SKM-1 treated with dmso at 0.1 percent for 144 hours (cell line): ENCODE results near the gene SYNJ2.

Experiments used
- DNase-seq: peaks from one replicate; lab custom pipeline; 2025; ENCODE audit not compliant: unreplicated experiment; lab: John Stamatoyannopoulos, UW

SYNJ2 gene

DNA sequence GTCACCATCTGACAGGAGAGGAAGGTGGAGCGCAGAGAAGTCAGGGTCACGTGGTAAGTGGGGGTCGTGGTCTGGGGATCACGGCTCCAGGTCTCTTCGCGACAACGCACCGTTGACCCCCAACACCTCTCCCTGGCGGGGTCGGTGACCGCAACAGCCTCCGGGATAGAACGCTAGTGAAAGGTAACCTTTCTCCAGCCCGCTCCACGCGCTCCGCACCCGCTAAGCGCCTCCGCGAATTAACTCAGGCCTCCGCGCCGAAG lies 600 bp upstream of the SYNJ2 start:
- no peak for DNase-seq

DNA sequence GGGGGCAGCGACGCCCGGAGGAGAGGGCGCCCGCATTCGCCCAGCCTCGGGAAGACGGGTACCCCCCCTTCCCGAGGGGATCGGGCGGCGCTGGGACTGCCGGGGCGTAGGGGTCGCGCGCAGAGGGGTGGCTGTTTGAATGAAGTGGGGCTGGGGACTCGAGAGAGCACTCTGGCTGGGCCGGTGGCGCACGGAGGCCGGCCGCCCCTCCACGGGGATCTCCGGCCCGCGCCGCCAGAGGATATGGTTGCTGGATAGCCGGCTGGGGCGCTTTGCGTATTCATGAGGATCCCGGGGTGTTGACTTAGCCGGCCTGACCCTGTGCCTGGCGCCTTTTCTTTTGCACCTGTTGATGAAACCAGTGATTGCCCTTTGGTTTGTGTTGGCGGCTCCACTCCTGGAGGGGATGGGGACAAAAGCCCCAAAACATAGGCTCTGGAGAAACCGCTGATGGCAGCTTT lies 469 bp downstream of the SYNJ2 start:
- DNase-seq, result no peak

DNA sequence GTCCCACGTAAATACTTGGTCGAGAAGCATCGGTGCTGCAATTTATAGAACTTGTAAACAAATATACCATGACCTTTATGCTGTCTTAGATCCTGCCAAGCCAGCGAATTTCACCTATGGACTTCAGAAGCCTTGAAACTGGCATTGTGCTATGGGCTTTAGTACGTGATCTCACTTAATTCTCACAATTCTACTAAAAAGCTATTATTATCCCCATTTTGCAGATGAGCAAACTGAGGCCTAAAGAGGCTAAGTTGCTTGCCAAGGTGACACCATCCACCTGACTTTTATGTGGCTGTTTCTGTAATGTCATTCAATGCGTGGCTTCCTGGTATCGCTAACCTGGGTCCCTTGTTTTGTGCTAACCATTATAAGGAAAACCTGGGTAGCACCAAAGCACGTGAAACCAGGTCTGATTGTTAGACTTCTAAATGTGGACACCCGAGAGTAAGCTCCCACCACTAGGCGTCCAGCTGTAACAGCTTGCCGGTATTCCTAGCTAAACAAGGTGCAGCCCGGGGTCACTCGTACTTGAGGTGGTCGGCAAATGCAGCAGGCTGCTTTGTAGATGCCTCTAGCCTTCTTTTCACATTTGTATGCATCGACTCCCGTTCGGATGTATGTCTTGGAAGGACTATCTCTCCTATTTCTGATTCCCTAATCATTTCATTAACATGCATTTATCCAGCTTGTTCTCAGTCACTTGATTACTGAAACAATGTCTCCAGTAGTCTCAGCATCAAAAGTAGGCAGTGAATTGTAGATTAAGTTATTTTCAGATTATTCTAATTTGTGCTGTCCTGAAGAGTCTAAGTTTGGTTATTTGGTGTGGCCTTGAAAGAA lies 1.1 kb downstream of the SYNJ2 start:
- DNase-seq, result no peak

DNA sequence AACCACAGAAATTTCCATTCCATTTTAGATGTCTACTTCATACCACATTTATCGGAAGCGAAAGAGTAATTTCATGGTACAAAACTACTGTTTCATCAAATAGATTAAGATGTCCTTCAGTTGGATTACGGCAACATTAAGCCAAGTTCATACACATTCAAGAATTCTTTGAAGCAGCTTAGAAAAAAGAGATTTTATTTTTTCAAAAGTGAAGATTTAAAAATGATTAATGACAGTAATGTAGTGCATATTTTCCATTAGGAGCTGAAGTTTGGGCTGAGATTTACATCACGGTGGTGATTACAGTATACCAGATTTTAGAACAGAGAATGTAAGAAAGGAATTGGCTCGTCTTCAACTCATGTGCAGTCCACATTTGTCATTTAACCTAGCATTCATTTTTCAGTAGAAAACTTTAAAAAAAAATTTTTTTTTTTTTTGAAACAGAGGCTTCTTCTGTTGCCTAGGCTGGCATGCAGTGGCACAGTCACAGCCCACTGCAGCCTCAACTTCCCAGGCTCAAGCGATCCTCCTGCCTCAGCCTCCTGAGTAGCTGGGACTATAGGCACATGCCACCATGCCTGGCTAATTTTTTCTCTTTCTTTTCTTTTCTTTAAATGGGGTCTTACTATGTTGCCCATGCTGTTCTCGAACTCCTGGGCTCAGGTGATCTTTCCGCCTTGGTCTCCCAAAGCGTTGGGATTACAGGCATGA lies 1.9 kb downstream of the SYNJ2 start:
- no peak for DNase-seq

DNA sequence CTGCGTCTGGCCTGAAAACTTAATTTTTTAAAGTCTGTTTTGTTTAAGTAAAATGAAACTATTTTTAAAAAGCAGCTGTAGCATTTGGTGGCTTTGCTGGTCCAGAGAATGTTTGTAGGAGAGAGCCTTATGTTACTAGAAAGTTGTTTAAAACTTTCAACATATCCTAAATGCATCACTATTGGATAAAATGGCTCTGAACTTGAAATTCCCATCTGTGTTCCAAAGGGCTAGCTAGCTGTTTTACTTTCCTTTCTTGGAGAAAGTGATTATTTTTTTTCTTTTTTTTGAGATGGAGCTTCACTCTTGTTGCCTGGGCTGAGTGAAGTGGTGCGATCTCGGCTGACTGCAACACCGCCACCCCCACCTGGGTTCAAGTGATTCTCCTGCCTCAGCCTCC lies 2.5 kb downstream of the SYNJ2 start:
- DNase-seq, result no peak

DNA sequence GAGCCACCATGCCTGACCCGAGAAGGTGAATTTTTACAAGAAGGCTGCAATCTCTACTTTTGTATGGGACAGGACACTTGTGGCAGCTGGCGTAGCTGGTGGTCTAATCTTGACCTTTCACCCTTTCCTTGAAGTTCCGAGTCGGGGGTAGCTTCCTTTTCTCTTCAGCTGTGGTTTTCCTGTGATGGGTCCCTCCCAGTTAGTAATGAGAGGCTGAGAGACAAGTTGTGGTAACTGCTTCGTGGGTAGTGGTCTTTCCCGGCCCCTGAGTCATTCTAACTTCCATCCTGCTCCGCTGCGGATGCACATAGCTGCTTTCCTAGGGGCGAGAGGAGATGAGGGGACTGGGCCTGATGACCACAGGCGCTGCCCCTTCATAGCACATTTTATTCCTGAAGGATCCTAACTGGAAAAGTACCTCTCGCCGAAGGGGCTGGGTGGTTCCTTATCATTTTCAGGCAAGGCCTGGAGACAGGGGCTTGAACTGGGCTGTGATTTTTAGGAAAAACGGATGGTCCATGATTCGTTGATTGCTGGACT lies 3.1 kb downstream of the SYNJ2 start:
- no peak for DNase-seq

DNA sequence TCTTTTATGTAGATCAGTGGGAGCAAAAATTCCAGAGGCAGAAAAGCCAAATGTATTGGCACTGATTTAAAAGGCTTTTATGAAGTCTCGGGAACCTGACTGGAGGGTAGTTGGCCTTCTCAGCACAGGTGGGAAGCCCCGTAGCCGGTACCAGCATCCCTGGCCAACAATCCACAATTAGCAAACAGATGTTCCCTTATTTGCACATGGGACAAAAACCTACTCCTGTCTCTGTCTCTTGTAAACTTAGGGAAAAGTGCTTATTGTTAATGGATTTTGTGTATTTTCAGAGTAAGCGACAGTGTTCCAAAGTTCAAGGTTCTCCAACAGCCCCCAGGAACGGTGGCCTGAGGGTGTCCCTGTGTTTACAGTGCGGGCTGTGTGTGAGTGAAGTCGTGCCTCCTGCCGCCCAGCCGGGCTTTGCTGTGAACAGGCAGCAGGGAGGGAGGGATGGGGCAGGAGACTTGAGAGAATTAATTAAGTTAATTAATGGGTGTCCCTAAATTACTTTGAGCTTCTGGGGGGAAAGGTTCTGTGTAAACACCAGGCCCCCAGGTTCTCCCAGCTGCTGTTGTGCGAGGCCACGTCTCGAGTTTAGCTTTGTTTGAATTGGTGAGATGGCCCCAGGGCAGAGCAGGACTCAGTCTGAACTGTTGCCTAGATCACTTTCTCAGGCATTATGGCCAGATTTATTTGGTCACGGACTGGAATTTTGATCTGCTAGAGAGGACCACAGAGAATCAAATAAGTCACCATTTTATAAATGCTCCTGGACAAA lies 3.9 kb downstream of the SYNJ2 start:
- DNase-seq, result no peak

DNA sequence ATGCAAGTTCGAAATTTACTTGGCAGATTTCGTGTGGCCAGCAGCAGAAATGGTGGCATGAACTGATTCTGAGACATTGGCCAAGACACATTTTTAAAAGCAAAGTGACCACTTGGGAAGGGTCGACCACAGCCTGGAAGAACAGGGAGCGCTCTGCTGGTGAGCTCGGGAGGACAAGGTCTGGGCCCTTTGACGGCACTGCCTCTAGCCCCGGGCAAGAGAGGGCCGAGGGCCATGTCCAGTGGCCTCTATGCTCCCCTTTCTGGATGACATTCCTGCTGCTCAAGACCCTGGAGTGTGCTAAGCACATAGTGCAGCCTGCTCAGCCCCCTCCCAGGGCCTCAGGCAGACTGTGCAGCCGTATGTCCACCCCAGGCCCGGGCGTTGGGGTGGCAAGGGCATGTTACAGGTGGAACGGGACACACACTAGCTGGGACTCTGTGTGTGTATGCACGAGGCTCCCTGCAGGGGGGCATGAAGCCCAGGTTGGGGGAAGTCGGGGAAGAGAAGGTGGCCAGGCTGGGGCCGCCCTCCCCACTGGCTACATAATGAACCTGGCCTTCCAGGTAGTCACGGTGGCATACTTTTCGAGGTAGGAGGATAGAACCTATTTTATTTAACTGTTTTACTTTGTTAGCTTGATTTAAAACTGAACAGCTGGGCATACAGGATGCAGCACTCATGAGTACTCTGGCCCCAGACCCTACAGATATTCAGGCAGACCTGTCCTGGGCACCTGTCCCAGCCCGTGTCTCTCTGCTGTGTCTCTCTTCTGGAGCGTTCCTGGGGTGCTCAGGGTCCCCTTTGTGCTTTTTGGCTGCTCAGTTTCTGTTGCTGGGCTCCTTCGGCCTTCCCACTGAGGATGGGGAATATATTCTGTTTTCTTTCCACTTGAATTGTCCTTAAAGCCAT lies 6.4 kb downstream of the SYNJ2 start:
- no peak for DNase-seq

DNA sequence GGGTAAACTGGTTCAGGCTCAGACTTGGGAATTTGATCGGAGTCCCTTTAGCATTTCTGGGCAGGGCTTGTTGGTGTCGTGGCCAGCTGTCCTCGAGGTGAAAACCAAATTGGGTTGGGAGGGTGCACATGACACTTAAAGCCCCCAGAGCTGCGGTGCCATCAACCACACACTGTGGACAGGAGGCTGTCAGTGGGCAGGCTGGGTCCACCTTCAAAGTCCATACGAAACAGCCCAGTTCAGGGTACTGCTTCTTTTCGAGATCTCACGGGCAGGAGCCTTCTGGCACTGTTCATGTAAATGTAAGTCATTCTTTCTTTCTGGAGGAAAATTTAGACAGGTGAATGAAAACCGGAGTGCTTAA lies 7.0 kb downstream of the SYNJ2 start:
- no peak for DNase-seq

DNA sequence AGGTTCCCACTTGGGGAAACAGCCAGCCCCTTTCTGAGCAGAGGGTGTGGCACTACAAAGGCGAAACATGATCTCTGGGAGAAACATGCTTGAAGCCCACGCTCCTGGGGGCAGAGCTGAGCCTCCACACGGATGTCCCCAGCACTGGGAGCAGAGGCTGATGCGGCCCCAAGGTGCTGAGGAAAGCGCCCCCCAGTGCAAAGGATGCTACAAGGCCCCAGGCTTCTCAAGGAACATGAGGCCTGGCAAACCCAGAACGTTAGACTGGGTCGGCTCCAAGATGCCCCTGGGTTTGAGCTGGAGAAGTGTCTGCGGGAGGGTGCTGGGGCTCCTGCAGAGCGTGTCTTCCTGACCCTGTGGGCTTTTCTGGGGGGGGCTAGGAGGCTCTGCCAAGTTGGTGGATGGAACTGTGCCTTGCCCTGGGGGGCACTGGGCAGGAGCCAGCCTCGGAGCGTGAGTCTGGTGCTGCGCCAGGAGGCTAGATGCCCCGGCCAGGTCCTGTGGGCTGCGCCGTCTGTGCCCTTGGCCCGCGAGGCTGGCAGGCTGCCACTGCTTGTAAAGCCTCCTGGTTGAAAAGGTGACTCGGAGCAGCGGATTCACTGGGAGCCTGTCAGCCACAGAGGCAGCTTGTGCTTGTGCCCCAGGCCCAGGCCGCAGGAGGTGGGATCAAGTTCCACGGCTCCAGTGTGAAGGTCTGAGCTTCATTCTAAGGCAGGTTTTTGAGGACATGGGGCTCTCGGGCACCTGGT lies 8.1 kb downstream of the SYNJ2 start:
- no peak for DNase-seq

DNA sequence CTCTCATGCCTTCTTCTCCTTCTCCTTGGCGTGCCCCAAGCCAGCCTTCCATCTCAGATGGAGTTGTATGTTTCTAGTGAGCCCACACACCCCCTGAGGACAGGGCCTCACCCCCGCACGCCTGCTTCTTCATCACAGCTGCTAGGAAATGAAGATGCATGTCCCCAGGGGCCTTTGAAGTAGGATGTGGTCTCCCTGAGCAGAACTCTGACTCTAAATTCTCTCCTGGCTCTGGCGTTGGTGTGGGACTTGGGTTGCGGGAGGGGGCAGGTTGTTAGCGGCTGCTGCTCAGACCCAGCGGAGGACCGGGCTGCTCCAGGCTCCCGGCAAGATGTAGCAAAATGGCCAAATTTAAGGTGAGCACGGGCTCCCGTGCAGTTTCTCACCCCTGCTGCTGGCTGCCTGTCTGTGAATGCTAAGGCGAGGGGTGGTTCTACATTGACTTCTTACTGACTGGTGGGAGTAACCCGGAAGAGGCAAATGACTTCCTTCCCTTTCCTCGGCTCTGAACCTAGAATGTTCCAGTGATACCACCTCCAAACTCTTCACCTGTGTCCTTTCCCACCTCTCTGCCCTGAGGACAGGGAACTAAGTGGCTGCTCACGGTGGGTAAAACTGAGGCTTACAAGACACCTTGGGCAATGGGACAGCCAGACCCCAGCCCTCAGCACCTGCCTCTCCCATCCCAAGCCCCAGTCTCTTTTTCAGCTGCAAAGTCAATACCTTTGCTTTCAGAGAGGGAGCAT lies 8.8 kb downstream of the SYNJ2 start:
- no peak for DNase-seq

DNA sequence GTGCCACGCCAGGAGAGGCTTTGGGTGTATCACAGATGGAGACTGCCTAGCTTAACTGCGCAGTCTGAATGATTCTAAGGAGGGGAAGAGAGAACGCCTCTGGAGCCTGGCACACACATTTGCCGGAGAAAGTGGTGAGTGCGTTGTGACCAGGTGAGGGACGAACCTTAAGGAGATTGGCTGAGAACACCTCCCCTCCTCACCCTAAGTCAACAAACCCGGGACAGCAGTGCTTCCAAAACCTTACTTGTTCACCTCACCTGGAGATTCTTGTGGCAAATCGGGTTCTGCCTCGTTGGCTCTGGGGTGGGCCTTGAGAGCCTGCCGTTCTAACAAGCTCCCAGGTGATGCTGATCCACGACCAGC lies 9.4 kb downstream of the SYNJ2 start:
- DNase-seq, result no peak

DNA sequence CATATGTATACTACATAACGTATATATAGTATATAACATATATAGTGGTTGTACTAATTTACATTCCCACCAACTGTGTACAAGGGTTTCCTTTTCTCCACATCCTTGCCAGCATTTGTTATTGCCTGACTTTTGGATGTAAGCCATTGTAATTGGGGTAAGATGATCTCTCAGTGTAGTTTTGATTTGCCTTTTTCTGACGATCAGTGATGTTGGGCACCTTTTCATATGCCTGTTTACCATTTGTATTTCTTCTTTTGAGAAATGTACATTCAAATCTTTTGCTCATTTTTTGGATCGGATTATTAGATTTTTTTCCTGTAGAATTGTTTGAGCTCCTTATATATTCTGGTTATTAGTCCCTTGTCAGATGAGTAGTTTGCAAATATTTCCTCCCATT lies 11.4 kb downstream of the SYNJ2 start:
- DNase-seq, result no peak

DNA sequence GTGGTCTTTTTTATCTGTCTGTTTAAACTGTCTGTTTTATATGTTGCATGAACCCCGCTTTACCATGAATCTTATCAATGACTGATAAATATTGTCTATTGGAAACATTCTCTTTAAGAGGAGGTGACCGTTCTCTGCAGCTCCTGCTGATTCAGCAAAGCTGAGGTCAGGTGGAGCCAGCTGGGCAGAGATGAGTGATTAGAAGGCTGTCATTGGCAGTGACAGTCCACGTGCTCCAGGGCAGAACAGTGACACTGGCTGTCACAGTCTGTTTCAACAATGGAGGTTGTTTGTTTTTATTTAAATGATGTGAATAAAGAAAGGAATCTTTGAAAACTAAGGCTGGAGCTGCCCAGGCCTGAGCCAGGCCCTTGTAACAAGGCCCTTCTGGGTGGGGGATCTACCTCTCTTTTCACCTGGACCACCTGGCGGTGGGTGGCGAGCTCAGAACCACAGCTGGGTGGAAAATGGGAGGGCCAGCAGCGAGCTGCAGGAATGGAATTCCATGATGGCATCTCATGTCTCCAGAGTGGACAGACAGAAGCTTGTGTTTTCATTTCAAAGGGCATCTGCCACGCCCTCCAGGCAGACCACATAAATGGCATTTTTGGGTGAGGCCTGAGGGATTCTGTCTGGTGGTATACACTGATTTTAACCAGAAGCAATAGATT lies 12.6 kb downstream of the SYNJ2 start:
- DNase-seq, result no peak

DNA sequence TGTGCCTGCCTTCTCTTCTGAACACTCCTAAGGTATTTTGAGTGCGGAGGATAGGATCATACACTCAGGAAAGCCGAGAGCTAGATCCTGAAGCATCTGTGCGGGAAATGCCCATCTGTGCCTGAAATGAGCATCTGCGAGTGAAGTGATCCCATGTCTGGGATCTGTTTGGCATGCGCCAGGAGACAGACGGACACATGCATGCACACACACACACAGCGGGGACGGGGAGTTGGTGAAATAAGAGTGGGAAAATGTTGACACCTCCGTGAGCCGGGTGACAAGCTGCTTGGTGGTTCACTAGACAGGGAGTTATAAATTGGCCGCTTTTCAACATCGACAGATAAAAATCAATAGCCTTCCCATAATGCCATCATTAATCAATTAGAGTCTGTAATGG lies 13.8 kb downstream of the SYNJ2 start:
- no peak for DNase-seq

DNA sequence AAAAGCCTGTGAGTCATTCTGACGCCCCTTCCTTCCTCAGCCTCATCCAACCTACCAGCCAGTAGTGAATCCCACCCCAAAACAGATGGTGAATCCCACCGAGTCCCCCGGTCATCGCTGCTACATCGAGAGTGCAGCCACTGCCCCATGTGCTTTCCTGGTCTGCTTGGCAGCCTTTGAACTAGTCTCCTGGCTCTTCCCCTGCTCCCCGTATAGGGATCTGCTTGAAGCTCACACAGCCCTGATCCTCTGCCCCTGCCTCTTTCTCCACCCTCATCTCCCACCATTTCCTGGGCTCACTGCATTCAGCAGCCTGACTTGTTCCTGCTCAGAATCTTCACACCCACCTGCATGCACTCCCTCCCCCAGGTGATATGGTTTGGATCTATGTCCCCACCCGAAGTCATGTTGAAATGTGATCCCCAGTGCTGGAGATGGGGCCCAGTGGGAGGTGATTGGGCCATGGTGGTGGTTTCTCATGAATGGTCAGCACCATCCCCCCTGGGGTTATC lies 14.6 kb downstream of the SYNJ2 start:
- no peak for DNase-seq

DNA sequence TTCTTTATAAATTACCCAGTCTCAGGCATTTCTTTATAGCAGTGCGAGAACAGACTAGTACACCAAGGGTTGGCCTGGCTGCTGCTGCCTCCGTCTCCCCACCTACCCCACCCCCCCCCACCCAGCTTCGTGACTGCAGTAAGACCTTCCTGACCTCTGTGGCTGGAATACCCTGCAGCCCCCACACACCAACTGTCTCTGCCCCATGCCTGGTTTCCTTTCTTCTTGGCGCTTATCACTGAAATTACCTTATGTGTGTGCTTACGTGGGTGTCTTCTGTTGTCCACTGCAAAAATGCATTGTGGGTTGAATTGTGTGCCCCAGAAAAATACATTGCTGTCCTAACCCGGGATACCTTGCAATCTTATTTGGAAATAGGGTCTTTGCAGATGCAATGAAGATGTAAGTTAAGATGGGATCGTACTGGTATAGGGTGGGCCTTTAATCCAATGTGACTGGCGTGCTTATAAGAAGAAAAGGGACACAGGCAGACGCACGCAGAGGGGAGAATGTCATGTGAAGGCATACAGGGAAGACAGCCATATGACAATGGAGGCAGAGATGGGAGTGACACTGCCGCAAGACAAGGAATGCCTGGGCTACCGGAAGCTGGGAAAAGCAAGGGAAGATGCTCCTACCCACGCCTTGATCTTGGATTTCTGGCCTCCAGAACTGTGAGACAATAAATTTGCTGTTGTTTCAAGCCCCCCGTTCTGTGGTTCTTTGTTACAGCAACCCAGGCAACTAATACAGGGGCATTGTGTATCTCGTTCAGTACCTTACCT lies 15.4 kb downstream of the SYNJ2 start:
- no peak for DNase-seq
